AG08395 (cell line): ENCODE results near the gene SLC38A1.
A peak's percentile ranks its signal among the peaks of the same experiment; 100 is the strongest.
"Not testable (repeated sequence)": the region's sequence is repeated elsewhere in the genome, so short reads cannot be mapped to it uniquely, and the experiment has no call there.

Experiments
- DNase-seq: peaks from one replicate; pipeline ENCODE4 v3.0.0; 2012; ENCODE audit warnings: mixed read lengths, low spot score

Gene SLC38A1

GRCh38 chr12:46164186-46164761 is 104.6 kb downstream of the SLC38A1 start:
- no peak for DNase-seq

GRCh38 chr12:46162549-46163076 is 106.2 kb downstream of the SLC38A1 start:
- DNase-seq = not testable (repeated sequence)

GRCh38 chr12:46160981-46161690 is 107.7 kb downstream of the SLC38A1 start:
- no peak for DNase-seq

- DNase-seq = peak; percentile 84
Observed at GRCh38 chr12:46160101-46160980, 108.5 kb downstream of the SLC38A1 start.

- no peak for DNase-seq
Observed at GRCh38 chr12:46159309-46159901, 109.4 kb downstream of the SLC38A1 start.

GRCh38 chr12:46158501-46158900 is 110.3 kb downstream of the SLC38A1 start:
- no peak for DNase-seq

GRCh38 chr12:46154221-46154985 is 114.4 kb downstream of the SLC38A1 start:
- peak; percentile 52 for DNase-seq

- DNase-seq = peak; percentile 41
Observed at GRCh38 chr12:46153268-46153872, 115.5 kb downstream of the SLC38A1 start.

GRCh38 chr12:46152456-46152855 is 116.4 kb downstream of the SLC38A1 start:
- DNase-seq = no peak

- no peak for DNase-seq
Observed at GRCh38 chr12:46150735-46151134, 118.1 kb downstream of the SLC38A1 start.

GRCh38 chr12:46149905-46150304 is 118.9 kb downstream of the SLC38A1 start:
- no peak for DNase-seq

- no peak for DNase-seq
Observed at GRCh38 chr12:46149079-46149464, 119.8 kb downstream of the SLC38A1 start.

- DNase-seq = no peak
Observed at GRCh38 chr12:46148327-46149078, 120.3 kb downstream of the SLC38A1 start.

- no peak for DNase-seq
Observed at GRCh38 chr12:46147144-46147543, 121.7 kb downstream of the SLC38A1 start.

GRCh38 chr12:46145881-46146280 is 123.0 kb downstream of the SLC38A1 start:
- DNase-seq = no peak

GRCh38 chr12:46144433-46144832 is 124.4 kb downstream of the SLC38A1 start:
- no peak for DNase-seq

- DNase-seq = no peak
Observed at GRCh38 chr12:46136249-46136648, 132.6 kb downstream of the SLC38A1 start.

GRCh38 chr12:46135750-46136149 is 133.1 kb downstream of the SLC38A1 start:
- no peak for DNase-seq

GRCh38 chr12:46134852-46135251 is 134.0 kb downstream of the SLC38A1 start:
- no peak for DNase-seq

- no peak for DNase-seq
Observed at GRCh38 chr12:46134205-46134811, 134.5 kb downstream of the SLC38A1 start.
